NCI-H345 treated with DMSO at 0.1 percent for 48 hours (cell line): ENCODE data around the gene PITHD1.
"Not testable (repeated sequence)": the region's sequence is repeated elsewhere in the genome, so short reads cannot be mapped to it uniquely, and the experiment has no call there.

ENCODE experiments used
- DNase-seq: peaks from one replicate; lab custom pipeline; 2025; ENCODE audit not compliant: unreplicated experiment; lab: John Stamatoyannopoulos, UW

PITHD1 gene

GRCh38 chr1:23777979-23778814 lies at the start of gene PITHD1:
PITHD1 (plus strand) TSS chr1:23778418; CDS start chr1:23778516, 98 bp downstream.
- peak; percentile 62 for DNase-seq

GRCh38 chr1:23732363-23733224 lies 45.6 kb upstream of the PITHD1 start:
- DNase-seq, result no peak

GRCh38 chr1:23733281-23733680 lies 44.9 kb upstream of the PITHD1 start:
- not testable (repeated sequence) for DNase-seq

- DNase-seq, result no peak
Measured at GRCh38 chr1:23736437-23737134, 41.6 kb upstream of the PITHD1 start.

GRCh38 chr1:23741609-23742008 lies 36.6 kb upstream of the PITHD1 start:
- DNase-seq, result no peak

- no peak for DNase-seq
Measured at GRCh38 chr1:23742670-23743286, 35.4 kb upstream of the PITHD1 start.

- peak; percentile 47 for DNase-seq
Measured at GRCh38 chr1:23743287-23744152, 34.7 kb upstream of the PITHD1 start, which contains the start of gene ELOA. ELOA (plus strand) TSS chr1:23743471; CDS start chr1:23743504, 33 bp downstream.

GRCh38 chr1:23745515-23745914 lies 32.7 kb upstream of the PITHD1 start:
- DNase-seq, result peak; percentile 8

GRCh38 chr1:23748016-23748415 lies 30.2 kb upstream of the PITHD1 start:
- DNase-seq, result no peak

- no peak for DNase-seq
Measured at GRCh38 chr1:23751050-23751814, 27.0 kb upstream of the PITHD1 start.

- no peak for DNase-seq
Measured at GRCh38 chr1:23751815-23752200, 26.4 kb upstream of the PITHD1 start.

GRCh38 chr1:23752909-23753308 lies 25.3 kb upstream of the PITHD1 start:
- DNase-seq, result no peak

GRCh38 chr1:23756676-23757075 lies 21.5 kb upstream of the PITHD1 start:
- DNase-seq, result no peak

GRCh38 chr1:23757812-23758211 lies 20.4 kb upstream of the PITHD1 start:
- no peak for DNase-seq

- DNase-seq, result no peak
Measured at GRCh38 chr1:23759277-23759676, 18.9 kb upstream of the PITHD1 start.

GRCh38 chr1:23763041-23763577 lies 15.1 kb upstream of the PITHD1 start:
- DNase-seq, result no peak

GRCh38 chr1:23768733-23769132 lies 9.5 kb upstream of the PITHD1 start:
- no peak for DNase-seq

GRCh38 chr1:23772049-23772853 lies 6.0 kb upstream of the PITHD1 start:
- DNase-seq, result peak; percentile 27
